Osteoblast (primary cell): ENCODE results near the gene TUBB4A. TPM values are rescaled to one million over a fixed set of nuclear protein-coding genes. Genes with fewer than 3 reads are reported as not detected.

Source experiments
- DNase-seq: peaks from one replicate; pipeline ENCODE4 v3.0.0; 2011; ENCODE audit warnings: low spot score, mixed read lengths; ENCODE audit not compliant: insufficient read length; ENCODE audit errors: missing footprints
- H2AFZ ChIP-seq: 2 replicates; pipeline ENCODE4 v1.6.0; 2011; ENCODE audit warnings: mild to moderate bottlenecking, low read length
- H3K27ac ChIP-seq: 2 replicates; pipeline ENCODE4 v1.5.1; 2011; ENCODE audit warnings: mild to moderate bottlenecking, low read depth, low read length, moderate library complexity
- H3K27me3 ChIP-seq: 2 replicates; pipeline ENCODE4 v1.6.0; 2012; ENCODE audit warnings: mild to moderate bottlenecking, control low read depth, inconsistent platforms, low read length, moderate library complexity; ENCODE audit not compliant: insufficient read depth
- H3K36me3 ChIP-seq: 2 replicates; pipeline ENCODE4 v1.5.1; 2011; ENCODE audit warnings: mild to moderate bottlenecking, low read length, control low read depth, moderate library complexity; ENCODE audit not compliant: insufficient read depth
- H3K4me1 ChIP-seq: 2 replicates; pipeline ENCODE4 v1.5.1; 2011; ENCODE audit warnings: mild to moderate bottlenecking, low read length, control low read depth, moderate library complexity; ENCODE audit not compliant: insufficient read depth
- H3K4me2 ChIP-seq: 2 replicates; pipeline ENCODE4 v1.6.0; 2011; ENCODE audit warnings: mild to moderate bottlenecking, low read length; ENCODE audit not compliant: insufficient read depth
- H3K4me3 ChIP-seq: fragments of 200-600 bp; sonication (generic); 3 replicates; pipeline ENCODE4 v1.5.1; 2012; ENCODE audit warnings: mild to moderate bottlenecking, low read length, inconsistent platforms; ENCODE audit not compliant: insufficient read depth
- H3K79me2 ChIP-seq: 2 replicates; pipeline ENCODE4 v1.6.0; 2012; ENCODE audit warnings: mild to moderate bottlenecking, low read length, control low read depth, inconsistent platforms; ENCODE audit not compliant: insufficient read depth
- H3K9me3 ChIP-seq: 2 replicates; pipeline ENCODE4 v1.5.1; 2011; ENCODE audit warnings: low read depth, low read length, control low read depth
- H4K20me1 ChIP-seq: 2 replicates; pipeline ENCODE4 v1.6.0; 2012; ENCODE audit warnings: mild to moderate bottlenecking, low read length, control low read depth; ENCODE audit not compliant: insufficient read depth
- CTCF ChIP-seq: IDR thresholded peaks from 2 replicates; pipeline ENCODE4 v1.5.1; 2011; ENCODE audit warnings: mild to moderate bottlenecking, low read depth, low read length, moderate library complexity; ENCODE audit errors: extremely low read depth
- small RNA-seq: library from RNA; depleted of rRNA; stranded (forward); fragments of <200 nt; gene quantifications from one replicate; pipeline ENCODE3, GENCODE V24; 2012
- total RNA-seq: library from RNA; depleted of rRNA; stranded (reverse); fragments of >200 nt; gene quantifications from 2 replicates; pipeline ENCODE4 v1.2.3, GENCODE V29; 2012

TUBB4A gene
- total RNA-seq, 1 donor, result not detected

GRCh38 chr19:6448045-6448444 lies 54.1 kb downstream of the TUBB4A start:
- Histone ChIP-seq H3K4me3 (no peak overlapping the region), H3K27ac (no peak overlapping the region), H2AFZ (no peak overlapping the region), H3K4me1 (no peaks in the 10 kb centered on the region), H3K4me2 (no peak overlapping the region), H3K27me3 (no peaks in the 10 kb centered on the region), H3K36me3 (no peaks in the 10 kb centered on the region), H3K9me3 (no peaks in the 10 kb centered on the region), H4K20me1 (no peaks in the 10 kb centered on the region), H3K79me2 (no peaks in the 10 kb centered on the region)
- peak; percentile 51 for DNase-seq
- TF ChIP-seq CTCF, result no peak

- Histone ChIP-seq H3K4me1 (no peaks in the 10 kb centered on the region), H4K20me1 (no peaks in the 10 kb centered on the region), H3K9me3 (no peaks in the 10 kb centered on the region), H3K36me3 (no peaks in the 10 kb centered on the region), H2AFZ (no peak overlapping the region), H3K79me2 (no peaks in the 10 kb centered on the region), H3K27me3 (no peaks in the 10 kb centered on the region), H3K27ac (no peak overlapping the region), H3K4me3 (no peak overlapping the region), H3K4me2 (no peak overlapping the region)
- TF ChIP-seq CTCF, result no peak
- DNase-seq, result peak; percentile 45
These were observed 55.7 kb downstream of the TUBB4A start for GRCh38 chr19:6446452-6446851.

Small RNAs within 50 kb of the gene (small RNA-seq; reads per million reads assigned to genes)
- not detected for gene AC010503.2

Other genes starting within 250 kb of the TUBB4A start
- gene MLLT1, start 222.3 kb downstream of the TUBB4A start, total RNA-seq, result 14.7 and 15.9 TPM in 2 replicates
- under 0.01 TPM in 1 of 2 replicates, not detected in the other for gene ACER1, start 168.7 kb downstream of the TUBB4A start, total RNA-seq
- gene CLPP, start 140.8 kb downstream of the TUBB4A start, total RNA-seq, result 31.5 and 32.4 TPM in 2 replicates
- gene ALKBH7, start 129.5 kb downstream of the TUBB4A start, total RNA-seq, result 48.9 and 52.1 TPM in 2 replicates
- gene PSPN, start 126.4 kb downstream of the TUBB4A start, total RNA-seq, result 1.1 and 1.2 TPM in 2 replicates
- 47.1 and 48.1 TPM in 2 replicates for gene GTF2F1, start 109.1 kb downstream of the TUBB4A start, total RNA-seq
- 89.9 and 90.5 TPM in 2 replicates for gene KHSRP, start 77.5 kb downstream of the TUBB4A start, total RNA-seq
- gene SLC25A41, start 68.5 kb downstream of the TUBB4A start, total RNA-seq, result not detected in 2 replicates
- 22.8 and 23.6 TPM in 2 replicates for gene SLC25A23, start 42.5 kb downstream of the TUBB4A start, total RNA-seq
- gene CRB3, start 38.0 kb downstream of the TUBB4A start, total RNA-seq, result not detected in 2 replicates
- not detected in 2 replicates for gene DENND1C, start 20.5 kb downstream of the TUBB4A start, total RNA-seq
- gene TNFSF9, start 28.7 kb upstream of the TUBB4A start, total RNA-seq, result 12.7 and 16.6 TPM in 2 replicates
- gene CD70, start 88.8 kb upstream of the TUBB4A start, total RNA-seq, result 0.29 TPM in 1 of 2 replicates, not detected in the other
- not detected in 2 replicates for gene TNFSF14, start 167.9 kb upstream of the TUBB4A start, total RNA-seq
- 5.0 and 14.1 TPM in 2 replicates for gene C3, start 218.3 kb upstream of the TUBB4A start, total RNA-seq
- 42.3 and 52.2 TPM in 2 replicates for gene GPR108, start 235.3 kb upstream of the TUBB4A start, total RNA-seq
- 32.4 and 36.2 TPM in 2 replicates for gene TRIP10, start 237.4 kb upstream of the TUBB4A start, total RNA-seq